Adrenal gland (tissue), 5 donors: Measurements from ENCODE around the gene IL11RA.

Experiments used
- POLR2A ChIP-seq, 2 donors: fragments of 450-650 bp; IDR thresholded peaks; one replicate each; pipeline ENCODE4 v1.6.1; 2017; ENCODE audit warnings: antibody characterized with exemption in 2 of 2, mild to moderate bottlenecking in 2 of 2, moderate library complexity in 1 of 2
- TF ChIP-seq, protein P1 (sequence below), 6 experiments: fragments of 450-650 bp in 4 of 6; fragments of 200-600 bp in 2 of 6; sonication (generic) in 1 of 6; IDR thresholded peaks; 1 replicate in 5 of 6; 2 replicates in 1 of 6; pipeline versions ENCODE4 v1.5.1 to v1.8.0; 2016 to 2021; ENCODE audit warnings: antibody characterized with exemption in 6 of 6, mild to moderate bottlenecking in 2 of 6, moderate library complexity in 1 of 6
- donor health status: DM: no; HTN: no; CAD: no.

DNA sequence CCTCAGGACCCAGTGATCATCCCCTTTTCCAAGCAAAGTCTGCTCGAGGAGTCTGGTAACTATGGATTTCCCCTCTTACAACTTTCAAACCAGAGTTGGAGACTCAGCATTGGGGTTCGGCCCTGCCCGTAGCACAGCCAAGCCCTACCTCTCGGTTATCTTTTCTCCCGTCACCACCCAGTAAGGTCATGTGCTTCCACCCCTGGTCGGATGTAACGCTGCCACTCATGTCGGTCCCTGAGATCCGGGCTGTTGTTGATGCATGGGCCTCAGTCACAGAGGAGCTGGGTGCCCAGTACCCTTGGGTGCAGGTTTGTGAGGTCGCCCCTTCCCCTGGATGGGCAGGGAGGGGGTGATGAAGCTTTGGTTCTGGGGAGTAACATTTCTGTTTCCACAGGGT, 4.3 kb upstream of the IL11RA start:
- TF ChIP-seq, protein P1, sequence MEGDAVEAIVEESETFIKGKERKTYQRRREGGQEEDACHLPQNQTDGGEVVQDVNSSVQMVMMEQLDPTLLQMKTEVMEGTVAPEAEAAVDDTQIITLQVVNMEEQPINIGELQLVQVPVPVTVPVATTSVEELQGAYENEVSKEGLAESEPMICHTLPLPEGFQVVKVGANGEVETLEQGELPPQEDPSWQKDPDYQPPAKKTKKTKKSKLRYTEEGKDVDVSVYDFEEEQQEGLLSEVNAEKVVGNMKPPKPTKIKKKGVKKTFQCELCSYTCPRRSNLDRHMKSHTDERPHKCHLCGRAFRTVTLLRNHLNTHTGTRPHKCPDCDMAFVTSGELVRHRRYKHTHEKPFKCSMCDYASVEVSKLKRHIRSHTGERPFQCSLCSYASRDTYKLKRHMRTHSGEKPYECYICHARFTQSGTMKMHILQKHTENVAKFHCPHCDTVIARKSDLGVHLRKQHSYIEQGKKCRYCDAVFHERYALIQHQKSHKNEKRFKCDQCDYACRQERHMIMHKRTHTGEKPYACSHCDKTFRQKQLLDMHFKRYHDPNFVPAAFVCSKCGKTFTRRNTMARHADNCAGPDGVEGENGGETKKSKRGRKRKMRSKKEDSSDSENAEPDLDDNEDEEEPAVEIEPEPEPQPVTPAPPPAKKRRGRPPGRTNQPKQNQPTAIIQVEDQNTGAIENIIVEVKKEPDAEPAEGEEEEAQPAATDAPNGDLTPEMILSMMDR (IDR thresholded peaks at IDR 0.05), result no peak
- TF ChIP-seq POLR2A (IDR thresholded peaks at IDR 0.05), result no peak
